Activated CD4-positive, CD25-positive, alpha-beta regulatory T cell (primary cell): ENCODE results near the gene COL23A1.

Experiments used
- DNase-seq, 4 experiments: peaks; one replicate each; lab custom pipeline; 2025; lab: John Stamatoyannopoulos, UW

COL23A1 gene

GRCh38 chr5:178296066-178296465 is 294.1 kb downstream of the COL23A1 start:
- DNase-seq = no peak

- no peak for DNase-seq
Measured at GRCh38 chr5:178295589-178295988, 294.6 kb downstream of the COL23A1 start.

GRCh38 chr5:178293815-178294214 is 296.4 kb downstream of the COL23A1 start:
- no peak for DNase-seq

GRCh38 chr5:178293400-178293799 is 296.8 kb downstream of the COL23A1 start:
- no peak for DNase-seq

GRCh38 chr5:178292826-178293205 is 297.4 kb downstream of the COL23A1 start:
- no peak for DNase-seq

GRCh38 chr5:178291969-178292825 is 298.0 kb downstream of the COL23A1 start:
- no peak for DNase-seq

- no peak for DNase-seq
Measured at GRCh38 chr5:178291161-178291561, 299.0 kb downstream of the COL23A1 start.

GRCh38 chr5:178290376-178290775 is 299.8 kb downstream of the COL23A1 start:
- no peak for DNase-seq

- DNase-seq = no peak
Measured at GRCh38 chr5:178289438-178289837, 300.8 kb downstream of the COL23A1 start.

- DNase-seq = no peak
Measured at GRCh38 chr5:178288401-178289368, 301.5 kb downstream of the COL23A1 start.

- no peak for DNase-seq
Measured at GRCh38 chr5:178287791-178288105, 302.4 kb downstream of the COL23A1 start.

GRCh38 chr5:178287091-178287790 is 303.0 kb downstream of the COL23A1 start:
- no peak for DNase-seq

GRCh38 chr5:178286226-178287090 is 303.7 kb downstream of the COL23A1 start:
- no peak for DNase-seq

- no peak for DNase-seq
Measured at GRCh38 chr5:178285399-178286225, 304.6 kb downstream of the COL23A1 start.

- DNase-seq = no peak
Measured at GRCh38 chr5:178284996-178285395, 305.2 kb downstream of the COL23A1 start.

- DNase-seq = no peak
Measured at GRCh38 chr5:178284093-178284675, 306.0 kb downstream of the COL23A1 start.

- DNase-seq = no peak
Measured at GRCh38 chr5:178283520-178283919, 306.7 kb downstream of the COL23A1 start.

GRCh38 chr5:178282391-178282790 is 307.8 kb downstream of the COL23A1 start:
- DNase-seq = no peak

- DNase-seq = no peak
Measured at GRCh38 chr5:178281331-178281730, 308.9 kb downstream of the COL23A1 start.

- no peak for DNase-seq
Measured at GRCh38 chr5:178280631-178281030, 309.6 kb downstream of the COL23A1 start.
